ENCODE measurements around the gene GARIN5A. TPM values are rescaled to one million over a fixed set of nuclear protein-coding genes. Genes with fewer than 3 reads are reported as not detected.
"Not testable (repeated sequence)": the region's sequence is repeated elsewhere in the genome, so short reads cannot be mapped to it uniquely, and the experiment has no call there.

The GARIN5A gene
- total and polyA plus RNA-seq, 9 of the 15 experiments (the other 6 are each of a cell fraction or from before 2014, with no cell fraction given): 0.10 to 0.82 (median 0.23) TPM; not detected in 2

GRCh38 chr19:50439130-50439529, 37.5 kb downstream of the GARIN5A start:
- H3K9me3 ChIP-seq (replicated peaks; ENCODE audit: control insufficient read depth, insufficient read depth, low read depth, low read length); H2AFZ ChIP-seq (ENCODE audit: low read depth, low read length); H3K9me1 ChIP-seq (ENCODE audit: control insufficient read depth, insufficient read depth, low read length); H3K27ac ChIP-seq (ENCODE audit: extremely low read depth, low read depth, low read length); H4K20me1 ChIP-seq (replicated peaks; ENCODE audit: control insufficient read depth, insufficient read depth, low read length); H3K9ac ChIP-seq (ENCODE audit: insufficient read depth in 1 of 2, low read depth in 2 of 2, low read length in 2 of 2); DNase-seq (ENCODE audit: extremely low read depth in 1 of 4, low spot score in 3 of 4); ATAC-seq; BruUV-seq (replicated peaks); H3K79me2 ChIP-seq (ENCODE audit: control insufficient read depth, insufficient read depth, low read length); intact Hi-C loops (cut with micrococcal nuclease); H3K4me3 ChIP-seq; in situ Hi-C loops (cut with MboI); H3K4me2 ChIP-seq (ENCODE audit: insufficient read depth, low read length); CTCF ChIA-PET (ENCODE audit: low intra/inter-chr PET ratio); H3K36me3 ChIP-seq (ENCODE audit: control insufficient read depth, insufficient read depth, low read length); POLR2A ChIA-PET; FAIRE-seq: not testable (repeated sequence)
- Histone ChIP-seq H3K27me3 (ENCODE audit: control insufficient read depth in 2 of 2, insufficient read depth in 2 of 2, low read length in 2 of 2) (peaks cover 8 to 44% of the 10 kb centered on the region in 2 experiments; a peak in 4 of 5 replicates), H3K4me1 (replicated peaks in 1 of 2; ENCODE audit: control insufficient read depth in 2 of 2, insufficient read depth in 2 of 2, low read length in 2 of 2) (peaks cover 2 to 18% of the 10 kb centered on the region in 2 experiments; a peak in 2 of 5 replicates)
- 0% methylated on average over 1 of the region's 2 CpGs for WGBS (ENCODE audit: insufficient coverage, low coverage, missing lambda C conversion rate)

GRCh38 chr19:50437862-50438449, 38.7 kb downstream of the GARIN5A start:
- H3K9me3 ChIP-seq (replicated peaks; ENCODE audit: control insufficient read depth, insufficient read depth, low read depth, low read length): no peaks in the 10 kb centered on the region
- H3K4me2 ChIP-seq (ENCODE audit: insufficient read depth, low read length): no peak overlapping the region
- no peaks in the 10 kb centered on the region for H4K20me1 ChIP-seq (replicated peaks; ENCODE audit: control insufficient read depth, insufficient read depth, low read length)
- ChIA-PET CTCF (ENCODE audit: low intra/inter-chr PET ratio) (no interaction called here), POLR2A (no interaction called here)
- DNase-seq (ENCODE audit: extremely low read depth in 1 of 4, low spot score in 3 of 4) (no peak), FAIRE-seq (no peak), ATAC-seq (no peak)
- H3K27me3 ChIP-seq (ENCODE audit: control insufficient read depth in 2 of 2, insufficient read depth in 2 of 2, low read length in 2 of 2): peaks cover 8 to 37% of the 10 kb centered on the region in 2 experiments; a peak in 4 of 5 replicates
- H3K9me1 ChIP-seq (ENCODE audit: control insufficient read depth, insufficient read depth, low read length): no peaks in the 10 kb centered on the region
- H3K27ac ChIP-seq (ENCODE audit: extremely low read depth, low read depth, low read length): no peak overlapping the region
- H3K9ac ChIP-seq (ENCODE audit: insufficient read depth in 1 of 2, low read depth in 2 of 2, low read length in 2 of 2): no peak overlapping the region
- H3K4me1 ChIP-seq (replicated peaks in 1 of 2; ENCODE audit: control insufficient read depth in 2 of 2, insufficient read depth in 2 of 2, low read length in 2 of 2): peaks cover 3 to 23% of the 10 kb centered on the region in 2 experiments; a peak in 2 of 5 replicates
- no peak overlapping the region for H3K4me3 ChIP-seq
- intact Hi-C loops (cut with micrococcal nuclease): no loop called here
- BruUV-seq (replicated peaks): no TSS peak
- no peak overlapping the region for H2AFZ ChIP-seq (ENCODE audit: low read depth, low read length)
- no peaks in the 10 kb centered on the region for H3K36me3 ChIP-seq (ENCODE audit: control insufficient read depth, insufficient read depth, low read length)
- in situ Hi-C loops (cut with MboI): no loop called here
- H3K79me2 ChIP-seq (ENCODE audit: control insufficient read depth, insufficient read depth, low read length): no peaks in the 10 kb centered on the region
- WGBS (ENCODE audit: insufficient coverage, low coverage, missing lambda C conversion rate): 4% methylated on average over 5 of the region's 5 CpGs
- TF ChIP-seq NUFIP1 (IDR thresholded peaks at IDR 0.05; ENCODE audit: partially characterized antibody): no peak
- no peak for TF ChIP-seq POLR2AphosphoS2 (IDR thresholded peaks at IDR 0.05; ENCODE audit: low read length)
- TF ChIP-seq NELFE (IDR thresholded peaks at IDR 0.05; ENCODE audit: insufficient read depth, insufficient read length): no peak
- TF ChIP-seq RNF2 (IDR thresholded peaks at IDR 0.05): no peak
- TF ChIP-seq SMARCA5 (IDR thresholded peaks at IDR 0.05): no peak
- TF ChIP-seq, protein P1, sequence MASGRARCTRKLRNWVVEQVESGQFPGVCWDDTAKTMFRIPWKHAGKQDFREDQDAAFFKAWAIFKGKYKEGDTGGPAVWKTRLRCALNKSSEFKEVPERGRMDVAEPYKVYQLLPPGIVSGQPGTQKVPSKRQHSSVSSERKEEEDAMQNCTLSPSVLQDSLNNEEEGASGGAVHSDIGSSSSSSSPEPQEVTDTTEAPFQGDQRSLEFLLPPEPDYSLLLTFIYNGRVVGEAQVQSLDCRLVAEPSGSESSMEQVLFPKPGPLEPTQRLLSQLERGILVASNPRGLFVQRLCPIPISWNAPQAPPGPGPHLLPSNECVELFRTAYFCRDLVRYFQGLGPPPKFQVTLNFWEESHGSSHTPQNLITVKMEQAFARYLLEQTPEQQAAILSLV (tag; IDR thresholded peaks at IDR 0.05): no peak
- TF ChIP-seq SIX5 (IDR thresholded peaks at IDR 0.05; ENCODE audit: borderline replicate concordance in 1 of 2, insufficient read depth in 1 of 2, low read depth in 1 of 2, low read length in 2 of 2): no peak
- no peak for TF ChIP-seq ZFX (CRISPR knock-in tag; IDR thresholded peaks at IDR 0.05)
- TF ChIP-seq NCOA4 (IDR thresholded peaks at IDR 0.05; ENCODE audit: partially characterized antibody): no peak
- TF ChIP-seq, protein P2, sequence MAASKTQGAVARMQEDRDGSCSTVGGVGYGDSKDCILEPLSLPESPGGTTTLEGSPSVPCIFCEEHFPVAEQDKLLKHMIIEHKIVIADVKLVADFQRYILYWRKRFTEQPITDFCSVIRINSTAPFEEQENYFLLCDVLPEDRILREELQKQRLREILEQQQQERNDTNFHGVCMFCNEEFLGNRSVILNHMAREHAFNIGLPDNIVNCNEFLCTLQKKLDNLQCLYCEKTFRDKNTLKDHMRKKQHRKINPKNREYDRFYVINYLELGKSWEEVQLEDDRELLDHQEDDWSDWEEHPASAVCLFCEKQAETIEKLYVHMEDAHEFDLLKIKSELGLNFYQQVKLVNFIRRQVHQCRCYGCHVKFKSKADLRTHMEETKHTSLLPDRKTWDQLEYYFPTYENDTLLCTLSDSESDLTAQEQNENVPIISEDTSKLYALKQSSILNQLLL (CRISPR knock-in tag; IDR thresholded peaks at IDR 0.05; ENCODE audit: borderline replicate concordance): no peak
